Activated CD8-positive, alpha-beta memory T cell treated with anti-CD3 and anti-CD28 coated beads for 48 hours (primary cell): ENCODE data around the gene TCF12.
"Not testable (repeated sequence)": the region's sequence is repeated elsewhere in the genome, so short reads cannot be mapped to it uniquely, and the experiment has no call there.

Experiments
- DNase-seq, 3 experiments: peaks; one replicate each; pipeline ENCODE4 v3.0.0-alpha.2; 2020; ENCODE audit warnings: low read depth in 2 of 3, low spot score in 2 of 3

TCF12 gene

GRCh38 chr15:57133127-57133968, 214.9 kb downstream of the TCF12 start:
- no peak for DNase-seq

GRCh38 chr15:57134071-57134605, 215.7 kb downstream of the TCF12 start:
- DNase-seq = no peak

- DNase-seq = no peak
These were observed 216.4 kb downstream of the TCF12 start for GRCh38 chr15:57134851-57135250.

DNA sequence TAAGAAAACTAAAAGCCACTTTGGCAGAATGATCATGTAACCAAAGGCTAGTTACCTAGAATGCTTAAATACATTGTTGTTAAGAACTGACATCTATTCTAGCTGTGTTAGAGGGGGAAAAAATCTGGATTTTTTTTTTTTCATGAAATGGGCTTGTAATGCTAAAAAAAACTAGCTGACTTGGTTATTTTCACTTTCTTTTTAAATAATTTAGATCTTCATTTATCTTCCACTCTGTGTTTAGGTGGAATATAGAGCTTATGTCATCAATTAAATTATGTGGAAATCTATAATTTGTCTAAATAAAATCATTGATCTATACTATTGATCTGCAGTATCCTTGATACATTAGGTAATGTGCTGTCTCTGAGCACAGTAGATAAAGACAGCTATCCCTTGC, 217.4 kb downstream of the TCF12 start:
- no peak for DNase-seq

DNA sequence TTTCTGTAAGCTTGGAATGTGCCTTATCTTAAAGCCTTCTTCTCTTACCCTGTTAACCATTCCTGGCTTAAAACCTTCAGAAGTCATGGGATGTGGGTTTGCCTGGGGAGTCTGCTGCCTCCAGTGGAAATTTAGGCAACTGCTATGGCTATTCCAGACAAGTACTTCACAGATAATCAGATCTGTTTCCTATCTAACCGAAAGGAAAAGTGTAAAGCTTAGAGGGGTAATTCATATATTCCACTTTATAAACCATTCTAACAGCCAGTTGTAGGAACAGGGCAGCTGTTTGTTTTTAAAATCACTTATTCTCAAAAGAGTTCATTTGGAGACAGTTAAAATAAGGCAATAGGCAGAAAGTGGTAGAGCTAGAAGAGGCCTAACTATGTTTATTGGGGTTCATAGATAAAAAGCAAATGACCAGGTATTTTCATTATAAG, 219.9 kb downstream of the TCF12 start:
- no peak for DNase-seq

DNA sequence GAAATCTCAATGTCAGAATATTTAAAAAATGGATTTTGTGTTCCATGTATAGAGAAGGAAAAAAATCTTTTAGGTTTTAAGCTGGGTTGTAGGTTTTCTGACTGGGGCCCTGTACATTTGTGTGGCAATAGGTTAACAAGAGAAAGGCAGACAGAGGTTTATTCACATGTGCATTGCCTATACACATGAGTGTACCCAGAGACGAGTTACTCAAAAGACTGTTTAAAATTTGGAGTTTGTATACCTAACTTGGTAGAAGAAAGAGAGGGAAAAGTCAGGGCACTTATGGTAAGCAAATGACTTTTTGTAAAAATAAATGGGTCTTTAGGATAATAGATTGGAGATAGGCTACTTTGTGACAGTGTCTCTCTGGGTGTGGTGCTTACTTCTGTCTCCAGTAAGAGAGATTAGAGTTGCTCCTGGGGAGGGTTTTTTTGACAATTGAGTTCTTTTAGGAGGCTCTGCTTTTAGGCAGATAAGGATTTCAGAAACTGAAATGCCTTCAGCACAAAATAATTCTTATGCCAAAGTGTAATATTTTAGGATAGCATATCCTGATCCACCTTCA, 225.2 kb downstream of the TCF12 start:
- no peak for DNase-seq

- DNase-seq = no peak
These were observed 226.0 kb downstream of the TCF12 start for GRCh38 chr15:57144448-57144847.

GRCh38 chr15:57146506-57147201, 228.2 kb downstream of the TCF12 start:
- no peak for DNase-seq

- no peak for DNase-seq
These were observed 229.2 kb downstream of the TCF12 start for GRCh38 chr15:57147621-57148020.

DNA sequence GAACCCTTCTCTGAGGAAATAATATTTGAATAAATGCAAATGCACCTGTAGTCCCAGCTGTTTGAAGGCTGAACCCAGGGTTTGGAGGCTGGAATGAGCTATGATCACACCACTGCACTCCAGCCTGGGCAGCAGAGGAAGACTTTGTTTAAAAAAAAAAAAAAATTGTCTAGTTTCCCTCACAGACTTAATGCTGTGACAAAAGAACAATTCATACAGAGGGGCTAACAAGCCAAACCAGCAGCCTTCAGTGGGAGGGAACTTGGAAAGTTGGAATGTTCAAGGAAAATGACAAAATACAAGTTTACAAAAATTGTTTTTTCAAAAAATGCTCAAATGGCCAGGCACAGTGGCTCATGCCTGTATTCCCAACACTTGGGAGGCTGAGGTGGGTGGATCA, 229.8 kb downstream of the TCF12 start:
- DNase-seq = no peak

- no peak for DNase-seq
These were observed 230.8 kb downstream of the TCF12 start for GRCh38 chr15:57149196-57149595.

- no peak for DNase-seq
These were observed 231.8 kb downstream of the TCF12 start for GRCh38 chr15:57150066-57150865.

- DNase-seq = not testable (repeated sequence)
These were observed 232.4 kb downstream of the TCF12 start for GRCh38 chr15:57150866-57151203.

DNA sequence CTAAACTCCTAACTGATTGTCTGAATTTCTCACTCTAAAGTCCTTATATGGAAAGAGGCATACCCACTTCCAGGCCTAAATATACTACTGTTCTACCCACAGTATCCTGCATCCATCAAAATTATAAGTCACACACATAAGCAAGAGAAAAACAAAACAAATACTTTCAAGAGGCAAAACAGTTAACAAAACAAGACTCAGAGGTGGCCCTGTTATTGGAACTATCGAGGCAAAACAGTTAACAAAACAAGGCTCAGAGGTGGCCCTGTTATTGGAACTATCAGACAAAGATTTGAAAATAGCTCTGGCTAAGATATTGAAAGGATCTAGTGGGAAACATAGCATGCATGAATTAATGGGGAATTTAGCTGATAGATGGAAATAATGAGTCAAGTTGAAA, 233.7 kb downstream of the TCF12 start:
- DNase-seq = no peak

GRCh38 chr15:57152666-57153539, 234.5 kb downstream of the TCF12 start:
- DNase-seq = no peak

GRCh38 chr15:57156210-57156884, 237.9 kb downstream of the TCF12 start:
- DNase-seq = no peak

- no peak for DNase-seq
These were observed 240.1 kb downstream of the TCF12 start for GRCh38 chr15:57158589-57158988.

DNA sequence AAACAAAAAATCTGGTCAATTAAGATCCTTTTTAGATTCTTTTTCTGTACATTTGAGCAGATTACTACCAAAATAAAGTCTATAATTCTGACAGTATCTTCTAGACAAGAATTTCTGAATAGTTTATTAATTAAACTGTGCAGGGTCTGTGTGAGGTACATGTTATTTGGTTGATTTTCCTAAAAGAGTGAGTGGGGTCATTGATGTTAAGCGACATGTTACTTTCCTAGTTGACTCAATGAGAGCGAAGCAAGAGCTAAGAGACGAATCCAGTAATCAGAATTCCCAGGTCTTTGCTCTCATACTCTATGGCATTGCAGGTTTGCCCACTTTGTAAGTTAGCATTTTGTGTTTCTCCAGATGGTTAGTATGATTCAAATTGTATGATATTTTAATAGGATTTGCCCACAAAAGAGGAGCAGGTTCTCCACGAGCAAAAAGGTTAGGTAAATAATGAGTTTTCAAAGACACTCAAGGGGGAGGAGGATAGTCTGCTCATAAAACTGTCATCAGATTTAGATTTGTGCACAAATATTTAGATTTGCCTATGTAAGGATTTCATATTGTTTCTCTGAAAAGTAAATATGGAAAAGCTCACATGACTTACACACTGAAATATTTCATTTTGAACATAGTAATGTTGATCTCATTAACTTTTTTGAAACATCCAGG, 240.7 kb downstream of the TCF12 start:
- DNase-seq = no peak

DNA sequence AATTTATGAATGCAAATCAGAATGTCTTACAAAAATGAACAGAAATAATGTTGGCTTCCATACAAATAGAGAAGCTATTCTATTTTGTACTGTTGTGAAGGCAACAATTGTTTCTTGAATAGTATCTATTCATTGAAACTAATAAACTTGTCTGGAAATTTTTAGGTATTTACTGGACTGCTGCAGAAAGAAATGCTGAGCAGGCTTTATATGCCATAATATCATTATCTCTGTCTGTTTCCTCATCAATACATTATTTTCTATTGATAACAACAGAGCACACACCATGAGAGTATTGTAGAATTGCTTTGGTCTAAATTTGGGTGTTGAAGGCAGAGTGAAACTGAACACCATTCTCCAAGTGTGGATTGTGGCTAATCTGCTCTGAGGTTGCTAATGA, 241.3 kb downstream of the TCF12 start:
- no peak for DNase-seq
